K562 (cell line): Measurements from ENCODE around the gene SNX14. TPM values are rescaled to one million over a fixed set of nuclear protein-coding genes. Genes with fewer than 3 reads are reported as not detected.

Experiments used
- ATAC-seq: fragments of 200-7000 bp; cut with Tn5 transposase; 3 replicates; pipeline ENCODE4 v1.9.1; 2020; ENCODE audit warnings: moderate library complexity
- BruUV-seq: library from RNA; stranded (reverse); fragments of 400-500 nt; replicated peaks from 2 replicates; lab custom pipeline; 2021; lab: Mats Ljungman, UMichigan
- CTCF ChIA-PET: fragments of 300-600 bp; formaldehyde crosslinking; extraction: SDS; loops from one replicate; lab custom pipeline; 2021; ENCODE audit warnings: low intra/inter-chr PET ratio; lab: Yijun Ruan, JAX
- POLR2A ChIA-PET: fragments of 300-600, 350-650 bp; sonication (Branson Sonifier 250); formaldehyde crosslinking; extraction: SDS; loops from one replicate; lab custom pipeline; 2021; ENCODE audit warnings: antibody characterized with exemption, inconsistent platforms; lab: Yijun Ruan, JAX
- DNase-seq, 4 experiments: peaks; one replicate each; pipeline versions ENCODE4 v3.0.0 to v3.0.0-alpha.2; 2011 to 2018; ENCODE audit warnings: low spot score in 3 of 4, mixed read lengths in 3 of 4; ENCODE audit errors: extremely low read depth in 1 of 4
- FAIRE-seq: peaks from 2 replicates; lab custom pipeline; 2011; peaks lifted over from hg19 to GRCh38; lab: Jason Lieb, UNC
- H2AFZ ChIP-seq: 2 replicates; pipeline ENCODE4 v1.6.0; 2011; ENCODE audit warnings: low read depth, low read length, control low read depth, inconsistent platforms
- H3K27ac ChIP-seq: fragments of 200-600 bp; 3 replicates; pipeline ENCODE4 v1.8.0; 2011; ENCODE audit warnings: low read depth, mild to moderate bottlenecking, control low read depth, inconsistent platforms, low read length, moderate library complexity, mixed read lengths; ENCODE audit errors: extremely low read depth
- H3K27me3 ChIP-seq, 2 experiments: fragments of 300-600 bp in 1 of 2; 2 replicates in 1 of 2; 3 replicates in 1 of 2; pipeline versions ENCODE4 v1.6.0 to v1.8.0; 2011; ENCODE audit warnings: inconsistent platforms in 2 of 2, low read length in 2 of 2, mild to moderate bottlenecking in 1 of 2, mixed read lengths in 1 of 2, moderate library complexity in 1 of 2; ENCODE audit not compliant: control insufficient read depth in 2 of 2, insufficient read depth in 2 of 2
- H3K36me3 ChIP-seq: fragments of 300-600 bp; 3 replicates; pipeline ENCODE4 v1.8.0; 2011; ENCODE audit warnings: mild to moderate bottlenecking, low read length, inconsistent platforms; ENCODE audit not compliant: control insufficient read depth, insufficient read depth
- H3K4me1 ChIP-seq, 2 experiments: fragments of 200-600 bp in 1 of 2; replicated peaks in 1 of 2; 2 replicates in 1 of 2; 3 replicates in 1 of 2; pipeline versions ENCODE4 v1.5.1 to v1.8.0; 2011; ENCODE audit warnings: inconsistent platforms in 2 of 2, low read length in 2 of 2, mild to moderate bottlenecking in 1 of 2, mixed read lengths in 1 of 2, moderate library complexity in 1 of 2; ENCODE audit not compliant: control insufficient read depth in 2 of 2, insufficient read depth in 2 of 2
- H3K4me2 ChIP-seq: 2 replicates; pipeline ENCODE4 v1.6.1; 2011; ENCODE audit warnings: low read length, control low read depth, inconsistent platforms, mixed read lengths; ENCODE audit not compliant: insufficient read depth
- H3K4me3 ChIP-seq: fragments of 200-600 bp; sonication (generic), shearing (Covaris generic); 2 replicates; pipeline ENCODE4 v1.5.1; 2016; ENCODE audit warnings: control low read depth, inconsistent platforms
- H3K79me2 ChIP-seq: fragments of 200-600 bp; 3 replicates; pipeline ENCODE4 v1.8.0; 2011; ENCODE audit warnings: low read length, inconsistent platforms; ENCODE audit not compliant: control insufficient read depth, insufficient read depth
- H3K9ac ChIP-seq, 2 experiments: 2 replicates each; pipeline versions ENCODE4 v1.6.0 to v1.6.1; 2011; ENCODE audit warnings: low read depth in 2 of 2, low read length in 2 of 2, control low read depth in 1 of 2, inconsistent platforms in 1 of 2, mild to moderate bottlenecking in 1 of 2, mixed read lengths in 1 of 2; ENCODE audit not compliant: insufficient read depth in 1 of 2
- H3K9me1 ChIP-seq: one replicate; pipeline ENCODE4 v1.6.0; 2011; ENCODE audit warnings: inconsistent platforms, mild to moderate bottlenecking, low read length, moderate library complexity; ENCODE audit not compliant: control insufficient read depth, insufficient read depth
- H3K9me3 ChIP-seq: replicated peaks from 2 replicates; pipeline ENCODE4 v1.5.1; 2011; ENCODE audit warnings: low read depth, low read length, inconsistent platforms; ENCODE audit not compliant: control insufficient read depth, insufficient read depth
- H4K20me1 ChIP-seq: replicated peaks from 2 replicates; pipeline ENCODE4 v1.6.1; 2011; ENCODE audit warnings: low read length, inconsistent platforms, mixed read lengths; ENCODE audit not compliant: control insufficient read depth, insufficient read depth
- MCM7 ChIP-seq, 2 experiments: fragments of 450-650 bp; IDR thresholded peaks; 2 replicates each; pipeline ENCODE4 v1.6.1; 2016 to 2018
- MED1 ChIP-seq: sonication (generic); formaldehyde crosslinking; IDR thresholded peaks from 2 replicates; pipeline ENCODE4 v1.8.1; 2023; ENCODE audit warnings: missing genetic modification reagents, borderline replicate concordance
- SMARCB1 ChIP-seq: IDR thresholded peaks from 2 replicates; pipeline ENCODE4 v1.6.1; 2011; ENCODE audit warnings: improper control_type of control experiment, low read depth; ENCODE audit not compliant: insufficient read length
- ZFP1 ChIP-seq: fragments of 450-650 bp; formaldehyde crosslinking; IDR thresholded peaks from 2 replicates; pipeline ENCODE4 v1.4.0; 2020; ENCODE audit warnings: mild to moderate bottlenecking, mixed read lengths
- WGBS: fragments of 100-300 bp; shearing (Covaris generic); methylation state at CpG from one replicate; pipeline ENCODE4 v1.1.6; 2016; ENCODE audit warnings: low coverage, mixed read lengths; ENCODE audit not compliant: insufficient coverage; ENCODE audit errors: missing lambda C conversion rate; 5-methylcytosine and 5-hydroxymethylcytosine counted together
- in situ Hi-C: fragments of 300-500 bp; cut with MboI; formaldehyde crosslinking; loops from 4 replicates; pipeline ENCODE4 v1.15.0; 2018; ENCODE audit warnings: inconsistent platforms, mixed read lengths
- intact Hi-C: fragments of 100-400 bp; cut with micrococcal nuclease; formaldehyde crosslinking; loops from 2 replicates; pipeline ENCODE4 v1.14.2; 2022
- polyA plus RNA-seq, 8 experiments: library from polyadenylated mRNA; depleted of rRNA in 4 of 8; stranded (reverse) in 5 of 8; unstranded in 3 of 8; fragments of >200 nt; fragmentation: Nextera tagmentation in 2 of 8; fragmentation: Illumina TruSeq in 1 of 8; extraction: Ambion mirVana in 2 of 8; extraction: Trizol in 1 of 8; gene quantifications; 2 replicates each; pipeline versions ENCODE4 v1.2.1 to v1.2.3, GENCODE V29; 2011 to 2014; ENCODE audit warnings: inconsistent platforms in 1 of 8, missing spikeins in 1 of 8
- total RNA-seq, 7 experiments: library from RNA; depleted of rRNA in 6 of 7; stranded (reverse); fragments of >200 nt in 6 of 7; fragmentation: Illumina TruSeq in 2 of 7; extraction: Trizol in 2 of 7; gene quantifications; 2 replicates each; pipeline versions ENCODE4 v1.2.1 to v1.2.3, GENCODE V29; 2011 to 2021; ENCODE audit warnings: low replicate concordance in 1 of 7
- TF ChIP-seq, protein P1 (sequence below): sonication (generic); formaldehyde crosslinking; IDR thresholded peaks from 2 replicates; pipeline ENCODE4 v1.4.0; 2020; ENCODE audit warnings: mild to moderate bottlenecking, missing genetic modification reagents
- TF ChIP-seq, protein P2 (sequence below), 2 experiments: fragments of 450-650 bp; IDR thresholded peaks; 2 replicates each; pipeline ENCODE4 v1.6.1; 2018; ENCODE audit warnings: mild to moderate bottlenecking in 2 of 2, low read depth in 1 of 2; ENCODE audit not compliant: partially characterized antibody in 2 of 2

Gene SNX14
- total and polyA plus RNA-seq, 9 of the 15 experiments (the other 6 are each of a cell fraction or from before 2014, with no cell fraction given) = 46.5 to 140 (median 71.2) TPM

DNA sequence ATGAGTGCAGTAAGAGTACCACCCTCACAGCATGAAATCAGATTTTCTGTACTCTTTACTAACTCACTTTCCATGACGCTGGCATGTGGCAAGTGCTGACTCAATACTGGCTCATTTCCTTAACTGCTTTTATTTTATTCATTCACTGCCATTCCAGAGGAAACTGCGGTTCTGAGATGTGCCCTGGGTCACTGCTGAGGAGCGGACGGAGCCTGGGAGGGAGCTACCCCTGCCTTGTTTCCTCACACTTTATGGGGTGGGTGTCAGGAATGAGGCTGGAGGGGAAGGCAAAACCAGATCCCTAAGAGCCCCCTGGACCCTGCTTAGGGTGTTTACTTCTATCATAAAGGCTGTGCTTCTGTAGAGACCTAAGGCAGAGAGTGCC is 129.4 kb downstream of the SNX14 start:
- Histone ChIP-seq H3K27ac (no peak overlapping the region), H3K4me1 (no peaks in the 10 kb centered on the region), H3K79me2 (no peaks in the 10 kb centered on the region), H2AFZ (no peak overlapping the region), H3K4me3 (no peak overlapping the region), H3K9me1 (no peaks in the 10 kb centered on the region), H3K4me2 (no peak overlapping the region), H3K9ac (no peak overlapping the region), H4K20me1 (no peaks in the 10 kb centered on the region), H3K27me3 (peaks cover 0 to 2% of the 10 kb centered on the region in 2 experiments; a peak in 1 of 5 replicates), H3K9me3 (no peaks in the 10 kb centered on the region), H3K36me3 (no peaks in the 10 kb centered on the region)
- FAIRE-seq = no peak
- intact Hi-C loops = no loop called here
- in situ Hi-C loops = no loop called here
- DNase-seq = no peak
- 2% methylated on average over 4 of the region's 4 CpGs for WGBS
- TF ChIP-seq MED1 = no peak
- TF ChIP-seq, protein P1, sequence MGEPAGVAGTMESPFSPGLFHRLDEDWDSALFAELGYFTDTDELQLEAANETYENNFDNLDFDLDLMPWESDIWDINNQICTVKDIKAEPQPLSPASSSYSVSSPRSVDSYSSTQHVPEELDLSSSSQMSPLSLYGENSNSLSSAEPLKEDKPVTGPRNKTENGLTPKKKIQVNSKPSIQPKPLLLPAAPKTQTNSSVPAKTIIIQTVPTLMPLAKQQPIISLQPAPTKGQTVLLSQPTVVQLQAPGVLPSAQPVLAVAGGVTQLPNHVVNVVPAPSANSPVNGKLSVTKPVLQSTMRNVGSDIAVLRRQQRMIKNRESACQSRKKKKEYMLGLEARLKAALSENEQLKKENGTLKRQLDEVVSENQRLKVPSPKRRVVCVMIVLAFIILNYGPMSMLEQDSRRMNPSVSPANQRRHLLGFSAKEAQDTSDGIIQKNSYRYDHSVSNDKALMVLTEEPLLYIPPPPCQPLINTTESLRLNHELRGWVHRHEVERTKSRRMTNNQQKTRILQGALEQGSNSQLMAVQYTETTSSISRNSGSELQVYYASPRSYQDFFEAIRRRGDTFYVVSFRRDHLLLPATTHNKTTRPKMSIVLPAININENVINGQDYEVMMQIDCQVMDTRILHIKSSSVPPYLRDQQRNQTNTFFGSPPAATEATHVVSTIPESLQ (CRISPR knock-in tag) = no peak
- BruUV-seq = no TSS peak
- no peak for ATAC-seq
- CTCF ChIA-PET = no interaction called here
- POLR2A ChIA-PET = no interaction called here

DNA sequence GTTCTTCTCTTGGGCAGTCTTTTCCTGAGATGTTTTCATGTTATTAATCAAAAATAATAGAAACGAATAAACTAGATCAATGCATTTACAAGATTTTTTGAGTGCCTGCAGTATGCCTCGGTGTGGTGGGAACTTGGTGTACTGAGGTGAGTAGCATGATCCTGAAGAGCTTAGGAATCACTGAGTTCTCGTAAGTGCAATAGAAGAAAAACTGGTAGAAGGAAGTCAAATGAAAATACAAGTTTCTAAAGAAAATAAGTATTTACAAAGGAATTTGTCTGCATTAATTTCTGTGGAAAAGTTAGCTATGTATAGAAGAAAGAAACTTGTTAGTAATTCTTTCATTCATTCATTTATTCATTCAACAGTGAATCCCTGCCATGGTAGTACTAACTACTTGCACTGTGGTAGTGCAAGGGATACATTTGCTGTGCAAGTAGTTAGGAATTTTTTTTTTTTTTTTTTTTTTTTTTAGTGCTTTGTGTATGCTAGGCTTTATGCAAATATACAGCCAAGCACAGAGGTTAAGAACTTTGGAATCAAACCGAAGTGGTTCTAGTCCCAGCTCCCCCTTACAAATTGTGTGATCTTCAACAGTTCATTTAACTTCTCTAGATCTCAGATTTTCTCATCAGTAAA is 129.9 kb downstream of the SNX14 start:
- BruUV-seq = no TSS peak
- Histone ChIP-seq H4K20me1 (no peaks in the 10 kb centered on the region), H3K4me2 (no peak overlapping the region), H3K79me2 (no peaks in the 10 kb centered on the region), H3K36me3 (no peaks in the 10 kb centered on the region), H3K9me3 (no peaks in the 10 kb centered on the region), H2AFZ (no peak overlapping the region), H3K9me1 (no peaks in the 10 kb centered on the region), H3K27me3 (peaks cover 2 to 3% of the 10 kb centered on the region in 2 experiments; a peak in 1 of 5 replicates), H3K9ac (no peak overlapping the region), H3K4me1 (no peaks in the 10 kb centered on the region), H3K4me3 (no peak overlapping the region), H3K27ac (no peak overlapping the region)
- in situ Hi-C loops (no loop called here), intact Hi-C loops (no loop called here)
- FAIRE-seq = no peak
- ChIA-PET POLR2A (no interaction called here), CTCF (no interaction called here)
- ATAC-seq = no peak
- 0% methylated on average over 4 of the region's 4 CpGs for WGBS
- no peak for DNase-seq
- no peak for TF ChIP-seq SMARCB1
- no peak for TF ChIP-seq MCM7 (IDR thresholded peaks at IDR 0.05)
- TF ChIP-seq, protein P2, sequence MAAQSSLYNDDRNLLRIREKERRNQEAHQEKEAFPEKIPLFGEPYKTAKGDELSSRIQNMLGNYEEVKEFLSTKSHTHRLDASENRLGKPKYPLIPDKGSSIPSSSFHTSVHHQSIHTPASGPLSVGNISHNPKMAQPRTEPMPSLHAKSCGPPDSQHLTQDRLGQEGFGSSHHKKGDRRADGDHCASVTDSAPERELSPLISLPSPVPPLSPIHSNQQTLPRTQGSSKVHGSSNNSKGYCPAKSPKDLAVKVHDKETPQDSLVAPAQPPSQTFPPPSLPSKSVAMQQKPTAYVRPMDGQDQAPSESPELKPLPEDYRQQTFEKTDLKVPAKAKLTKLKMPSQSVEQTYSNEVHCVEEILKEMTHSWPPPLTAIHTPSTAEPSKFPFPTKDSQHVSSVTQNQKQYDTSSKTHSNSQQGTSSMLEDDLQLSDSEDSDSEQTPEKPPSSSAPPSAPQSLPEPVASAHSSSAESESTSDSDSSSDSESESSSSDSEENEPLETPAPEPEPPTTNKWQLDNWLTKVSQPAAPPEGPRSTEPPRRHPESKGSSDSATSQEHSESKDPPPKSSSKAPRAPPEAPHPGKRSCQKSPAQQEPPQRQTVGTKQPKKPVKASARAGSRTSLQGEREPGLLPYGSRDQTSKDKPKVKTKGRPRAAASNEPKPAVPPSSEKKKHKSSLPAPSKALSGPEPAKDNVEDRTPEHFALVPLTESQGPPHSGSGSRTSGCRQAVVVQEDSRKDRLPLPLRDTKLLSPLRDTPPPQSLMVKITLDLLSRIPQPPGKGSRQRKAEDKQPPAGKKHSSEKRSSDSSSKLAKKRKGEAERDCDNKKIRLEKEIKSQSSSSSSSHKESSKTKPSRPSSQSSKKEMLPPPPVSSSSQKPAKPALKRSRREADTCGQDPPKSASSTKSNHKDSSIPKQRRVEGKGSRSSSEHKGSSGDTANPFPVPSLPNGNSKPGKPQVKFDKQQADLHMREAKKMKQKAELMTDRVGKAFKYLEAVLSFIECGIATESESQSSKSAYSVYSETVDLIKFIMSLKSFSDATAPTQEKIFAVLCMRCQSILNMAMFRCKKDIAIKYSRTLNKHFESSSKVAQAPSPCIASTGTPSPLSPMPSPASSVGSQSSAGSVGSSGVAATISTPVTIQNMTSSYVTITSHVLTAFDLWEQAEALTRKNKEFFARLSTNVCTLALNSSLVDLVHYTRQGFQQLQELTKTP (IDR thresholded peaks at IDR 0.05; ENCODE audit: low read depth in 1 of 2, partially characterized antibody in 2 of 2) = no peak
- TF ChIP-seq ZFP1 = no peak
